Naive B cell (primary cell): ENCODE data around the gene GTF3C5. TPM values are rescaled to one million over a fixed set of nuclear protein-coding genes. Genes with fewer than 3 reads are reported as not detected.
"Not testable (repeated sequence)": the region's sequence is repeated elsewhere in the genome, so short reads cannot be mapped to it uniquely, and the experiment has no call there.

Source experiments
- ATAC-seq, 2 donors: fragments of 150-1000 bp; cut with Tn5 transposase; 2 replicates each; pipeline ENCODE4 v1.10.0; 2021; ENCODE audit warnings: low read depth in 2 of 2, mild to moderate bottlenecking in 2 of 2, moderate library complexity in 2 of 2
- DNase-seq: peaks from one replicate; pipeline ENCODE4 v3.0.0; 2022
- H3K27ac Mint-ChIP-seq, 6 donors: one replicate each; pipeline ENCODE4 v1.8.0; 2020 to 2022; ENCODE audit warnings: mild to moderate bottlenecking in 6 of 6, mixed read lengths in 6 of 6, moderate library complexity in 5 of 6, inconsistent platforms in 2 of 6
- H3K27me3 Mint-ChIP-seq, 3 donors: one replicate each; pipeline ENCODE4 v1.8.0; 2021 to 2022; ENCODE audit warnings: mixed read lengths in 3 of 3, mild to moderate bottlenecking in 1 of 3
- H3K36me3 Mint-ChIP-seq, 2 donors: one replicate each; pipeline ENCODE4 v1.8.0; 2020 to 2022; ENCODE audit warnings: mixed read lengths in 2 of 2, inconsistent platforms in 1 of 2, mild to moderate bottlenecking in 1 of 2
- H3K4me1 Mint-ChIP-seq, 3 donors: one replicate each; pipeline ENCODE4 v1.8.0; 2020 to 2022; ENCODE audit warnings: mixed read lengths in 3 of 3, inconsistent platforms in 1 of 3, mild to moderate bottlenecking in 1 of 3, moderate library complexity in 1 of 3
- H3K4me3 Mint-ChIP-seq, 8 donors: one replicate each; pipeline ENCODE4 v1.8.0; 2020 to 2022; ENCODE audit warnings: mild to moderate bottlenecking in 8 of 8, mixed read lengths in 8 of 8, moderate library complexity in 8 of 8, inconsistent platforms in 2 of 8
- H3K9me3 Mint-ChIP-seq, 7 donors: one replicate each; pipeline ENCODE4 v1.8.0; 2020 to 2022; ENCODE audit warnings: mixed read lengths in 7 of 7, mild to moderate bottlenecking in 5 of 7, inconsistent platforms in 2 of 7, moderate library complexity in 1 of 7
- polyA plus RNA-seq, 6 donors: library from polyadenylated mRNA; unstranded; fragments of 300-500 nt; fragmentation: Illumina TruSeq; gene quantifications; one replicate each; pipeline ENCODE4 v1.2.3, GENCODE V29; 2021; ENCODE audit warnings: low read depth in 6 of 6

GTF3C5 gene
- polyA plus RNA-seq, 6 donors from 2014 or later = 22.3 to 44.2 (median 32.7) TPM

- H3K9me3 Mint-ChIP-seq = no peaks in the 10 kb centered on the region
- H3K27me3 Mint-ChIP-seq = no peaks in the 10 kb centered on the region
- DNase-seq = no peak
- H3K4me3 Mint-ChIP-seq = no peak overlapping the region
- H3K27ac Mint-ChIP-seq = peak overlapping the region in 1 of 6 donors; percentile 20
- H3K36me3 Mint-ChIP-seq = no peaks in the 10 kb centered on the region
- H3K4me1 Mint-ChIP-seq = no peaks in the 10 kb centered on the region
- ATAC-seq = no peak
Measured at GRCh38 chr9:133088756-133089155, 58.0 kb downstream of the GTF3C5 start.

GRCh38 chr9:133089271-133089671, 58.5 kb downstream of the GTF3C5 start:
- no peaks in the 10 kb centered on the region for H3K9me3 Mint-ChIP-seq
- H3K27ac Mint-ChIP-seq = no peak overlapping the region
- H3K4me1 Mint-ChIP-seq = no peaks in the 10 kb centered on the region
- no peaks in the 10 kb centered on the region for H3K27me3 Mint-ChIP-seq
- H3K4me3 Mint-ChIP-seq = no peak overlapping the region
- no peaks in the 10 kb centered on the region for H3K36me3 Mint-ChIP-seq
- no peak for DNase-seq
- no peak for ATAC-seq

- DNase-seq (no peak), ATAC-seq (no peak)
- Mint-ChIP-seq H3K9me3 (peaks cover 0 to 6% (median 0%) of the 10 kb centered on the region in 7 donors), H3K4me3 (no peak overlapping the region), H3K27me3 (no peaks in the 10 kb centered on the region), H3K36me3 (no peaks in the 10 kb centered on the region), H3K4me1 (no peaks in the 10 kb centered on the region), H3K27ac (no peak overlapping the region)
Measured at GRCh38 chr9:133090187-133090586, 59.4 kb downstream of the GTF3C5 start.

- peak overlapping the region in 1 of 6 donors; percentile 39 for H3K27ac Mint-ChIP-seq
- no peak for DNase-seq
- H3K9me3 Mint-ChIP-seq = peaks cover under 1 to 13% (median 6%) of the 10 kb centered on the region in 7 donors
- no peak overlapping the region for H3K4me3 Mint-ChIP-seq
- H3K36me3 Mint-ChIP-seq = peaks cover under 1 to 1% of the 10 kb centered on the region in 2 donors
- H3K27me3 Mint-ChIP-seq = no peaks in the 10 kb centered on the region
- no peaks in the 10 kb centered on the region for H3K4me1 Mint-ChIP-seq
- no peak for ATAC-seq
Measured at GRCh38 chr9:133090752-133091385, 60.1 kb downstream of the GTF3C5 start.

- H3K4me3 Mint-ChIP-seq, ATAC-seq, H3K27me3 Mint-ChIP-seq, H3K27ac Mint-ChIP-seq, H3K4me1 Mint-ChIP-seq, DNase-seq: not testable (repeated sequence)
- peaks cover 8 to 24% of the 10 kb centered on the region in 2 donors for H3K36me3 Mint-ChIP-seq
- H3K9me3 Mint-ChIP-seq = peaks cover 7 to 21% (median 14%) of the 10 kb centered on the region in 7 donors
Measured at GRCh38 chr9:133094351-133094750, 63.6 kb downstream of the GTF3C5 start.

- ATAC-seq (no peak), DNase-seq (no peak)
- H3K27ac Mint-ChIP-seq = no peak overlapping the region
- no peaks in the 10 kb centered on the region for H3K27me3 Mint-ChIP-seq
- peaks cover 7 to 21% (median 14%) of the 10 kb centered on the region in 7 donors for H3K9me3 Mint-ChIP-seq
- H3K36me3 Mint-ChIP-seq = peaks cover 8 to 25% of the 10 kb centered on the region in 2 donors
- no peak overlapping the region for H3K4me3 Mint-ChIP-seq
- no peaks in the 10 kb centered on the region for H3K4me1 Mint-ChIP-seq
Measured at GRCh38 chr9:133094842-133095393, 64.1 kb downstream of the GTF3C5 start.

- ATAC-seq (no peak), DNase-seq (no peak)
- Mint-ChIP-seq H3K4me1 (peaks cover 3 to 4% (median 3%) of the 10 kb centered on the region in 3 donors), H3K27ac (no peak overlapping the region), H3K36me3 (peaks cover 8 to 34% of the 10 kb centered on the region in 2 donors), H3K4me3 (peak overlapping the region in 1 of 8 donors; percentile 65), H3K9me3 (peaks cover 7 to 21% (median 14%) of the 10 kb centered on the region in 7 donors), H3K27me3 (no peaks in the 10 kb centered on the region)
Measured at GRCh38 chr9:133098104-133098754, 67.4 kb downstream of the GTF3C5 start.

- Mint-ChIP-seq H3K27me3 (no peaks in the 10 kb centered on the region), H3K36me3 (peaks cover 8 to 34% of the 10 kb centered on the region in 2 donors), H3K9me3 (peaks cover 7 to 21% (median 14%) of the 10 kb centered on the region in 7 donors), H3K4me1 (peaks cover 4 to 5% (median 4%) of the 10 kb centered on the region in 3 donors), H3K4me3 (no peak overlapping the region), H3K27ac (no peak overlapping the region)
- DNase-seq = no peak
- no peak for ATAC-seq
Measured at GRCh38 chr9:133098871-133099270, 68.1 kb downstream of the GTF3C5 start.

GRCh38 chr9:133099726-133100505, 69.1 kb downstream of the GTF3C5 start:
- Mint-ChIP-seq H3K36me3 (peaks cover 8 to 34% of the 10 kb centered on the region in 2 donors), H3K4me3 (no peak overlapping the region), H3K4me1 (peaks cover 4 to 5% (median 4%) of the 10 kb centered on the region in 3 donors), H3K9me3 (peaks cover 7 to 21% (median 14%) of the 10 kb centered on the region in 7 donors), H3K27me3 (no peaks in the 10 kb centered on the region), H3K27ac (no peak overlapping the region)
- DNase-seq (no peak), ATAC-seq (no peak)

GRCh38 chr9:133100506-133101355, 69.9 kb downstream of the GTF3C5 start:
- DNase-seq (no peak), ATAC-seq (no peak)
- Mint-ChIP-seq H3K27me3 (no peaks in the 10 kb centered on the region), H3K4me1 (peaks cover 4 to 5% (median 4%) of the 10 kb centered on the region in 3 donors), H3K36me3 (peaks cover 8 to 34% of the 10 kb centered on the region in 2 donors), H3K4me3 (no peak overlapping the region), H3K9me3 (peaks cover 7 to 13% (median 9%) of the 10 kb centered on the region in 7 donors), H3K27ac (peak overlapping the region in 1 of 6 donors; percentile 77)

- H3K4me3 Mint-ChIP-seq = no peak overlapping the region
- ATAC-seq (no peak), DNase-seq (no peak)
- H3K36me3 Mint-ChIP-seq = peaks cover under 1 to 29% of the 10 kb centered on the region in 2 donors
- H3K9me3 Mint-ChIP-seq = peaks cover 0 to 5% (median under 1%) of the 10 kb centered on the region in 7 donors
- peaks cover 4 to 5% (median 4%) of the 10 kb centered on the region in 3 donors for H3K4me1 Mint-ChIP-seq
- H3K27me3 Mint-ChIP-seq = no peaks in the 10 kb centered on the region
- peak overlapping the region in 2 of 6 donors; percentile 77 to 81 for H3K27ac Mint-ChIP-seq
Measured at GRCh38 chr9:133101356-133102189, 70.8 kb downstream of the GTF3C5 start.
